GM19468 (cell line): ENCODE data around the gene C16orf95.

ENCODE experiments used
- ATAC-seq: cut with Tn5 transposase; IDR thresholded peaks from one replicate; pipeline ENCODE4 v1.9.1; 2021; ENCODE audit warnings: mild to moderate bottlenecking, moderate library complexity, moderate number of reproducible peaks; ENCODE audit not compliant: unreplicated experiment; ENCODE audit errors: extremely low read depth

The C16orf95 gene

GRCh38 chr16:87295661-87296531, 21.3 kb downstream of the C16orf95 start:
- ATAC-seq, result no peak

- no peak for ATAC-seq
These were observed 21.9 kb downstream of the C16orf95 start for GRCh38 chr16:87295259-87295658.

- ATAC-seq, result no peak
These were observed 23.2 kb downstream of the C16orf95 start for GRCh38 chr16:87293990-87294389.

- ATAC-seq, result no peak
These were observed 25.2 kb downstream of the C16orf95 start for GRCh38 chr16:87291944-87292343.

GRCh38 chr16:87288753-87289362, 28.3 kb downstream of the C16orf95 start:
- ATAC-seq, result no peak

DNA sequence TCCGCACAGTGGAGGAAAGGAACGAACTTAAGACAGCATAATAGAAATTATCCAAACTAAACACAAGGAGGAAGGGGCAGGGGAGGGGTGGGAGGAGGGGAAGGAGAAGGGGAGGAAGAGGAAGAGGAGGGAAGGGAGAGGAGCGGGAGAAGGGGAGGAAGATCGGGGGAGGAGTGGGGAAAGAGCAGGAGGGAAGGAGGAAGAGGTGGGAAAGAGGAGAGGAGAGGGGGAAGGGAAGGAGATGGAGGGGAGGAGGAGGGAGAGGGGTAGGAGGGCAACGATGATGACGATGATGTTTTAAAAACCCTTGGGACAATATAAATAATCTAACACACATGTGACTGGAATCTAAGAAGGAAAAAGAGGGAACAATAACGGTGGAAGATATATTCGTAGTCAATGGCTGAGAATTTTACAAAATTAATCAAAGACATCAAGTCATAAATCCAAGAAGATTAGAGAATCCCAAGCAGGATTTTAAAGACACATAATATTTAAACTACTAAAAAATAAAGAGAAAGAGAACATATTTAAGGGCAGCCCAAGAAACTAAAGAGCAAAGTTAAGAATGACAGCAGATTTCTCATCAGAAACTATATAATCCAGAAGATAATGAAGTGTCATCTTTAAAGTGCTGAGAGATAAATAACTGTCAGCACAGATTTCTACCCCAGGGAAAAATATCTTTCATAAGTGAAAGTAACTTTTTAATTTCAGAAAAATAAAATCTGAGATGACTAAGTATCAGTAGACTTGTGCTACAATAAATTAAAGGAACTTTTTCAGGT, 30.2 kb downstream of the C16orf95 start:
- no peak for ATAC-seq

GRCh38 chr16:87284183-87284582, 33.0 kb downstream of the C16orf95 start:
- no peak for ATAC-seq

- no peak for ATAC-seq
These were observed 38.0 kb downstream of the C16orf95 start for GRCh38 chr16:87279094-87279658.

DNA sequence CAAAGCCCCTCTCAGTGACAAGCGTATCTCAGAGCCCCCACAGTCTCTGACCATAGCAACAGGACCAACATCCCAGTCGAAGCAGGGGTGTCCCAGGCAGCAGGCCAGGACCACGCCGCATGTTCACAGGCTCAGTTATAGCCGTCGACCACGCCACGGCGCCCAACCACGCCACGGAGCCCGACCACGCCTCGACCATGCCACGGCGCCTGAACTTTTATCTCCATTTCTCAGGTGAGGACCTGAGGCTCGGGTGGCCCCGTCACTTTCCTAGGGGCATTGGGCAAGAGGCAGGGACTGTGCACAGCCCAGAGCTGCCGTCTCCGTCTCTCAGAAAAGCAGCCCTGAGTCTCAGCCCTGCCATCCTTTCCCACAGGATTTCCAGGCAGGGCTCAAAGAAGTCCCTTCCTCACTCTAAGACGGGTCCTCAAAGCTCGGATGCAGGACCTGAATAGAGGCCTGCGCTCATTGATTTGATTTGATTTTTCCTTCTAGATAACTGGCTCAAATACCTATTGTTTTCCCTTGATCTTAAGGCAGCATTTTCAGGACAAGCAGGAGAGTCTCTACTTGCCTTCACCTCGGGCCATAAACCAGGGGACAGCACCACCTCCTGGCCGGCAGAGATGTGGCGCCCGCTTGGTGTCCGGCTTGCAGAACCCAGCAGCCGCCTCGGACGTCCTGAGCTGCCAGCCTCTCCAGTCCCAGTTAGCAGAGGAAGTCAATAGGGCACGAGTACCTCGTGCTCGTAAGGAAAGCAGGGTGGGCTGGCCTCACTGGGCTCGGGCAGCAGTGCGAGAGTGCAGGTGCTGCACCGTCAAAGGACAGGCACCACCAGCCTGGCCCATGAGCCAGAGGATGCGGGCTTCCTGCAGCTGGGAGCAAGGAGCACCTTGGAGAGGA, 38.8 kb downstream of the C16orf95 start:
- no peak for ATAC-seq

DNA sequence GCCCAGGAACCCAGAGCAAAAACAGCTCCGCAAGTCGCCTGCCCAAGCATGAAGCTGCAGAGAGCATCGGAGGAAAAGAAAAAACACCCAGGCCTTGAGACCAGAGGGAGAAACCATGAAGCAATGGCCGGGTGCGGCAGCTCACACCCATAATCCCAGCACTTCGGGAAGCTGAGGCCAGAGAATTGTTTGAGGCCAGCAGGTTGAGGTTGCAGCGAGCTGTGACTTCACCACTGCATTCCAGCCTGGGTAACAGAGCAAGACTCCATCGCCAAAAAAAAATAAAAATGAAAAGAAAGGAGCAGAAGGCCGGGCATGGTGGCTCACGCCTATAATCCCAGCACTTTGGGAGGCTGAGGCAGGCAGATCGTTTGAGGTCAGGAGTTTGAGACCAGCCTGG, 40.3 kb downstream of the C16orf95 start:
- no peak for ATAC-seq

DNA sequence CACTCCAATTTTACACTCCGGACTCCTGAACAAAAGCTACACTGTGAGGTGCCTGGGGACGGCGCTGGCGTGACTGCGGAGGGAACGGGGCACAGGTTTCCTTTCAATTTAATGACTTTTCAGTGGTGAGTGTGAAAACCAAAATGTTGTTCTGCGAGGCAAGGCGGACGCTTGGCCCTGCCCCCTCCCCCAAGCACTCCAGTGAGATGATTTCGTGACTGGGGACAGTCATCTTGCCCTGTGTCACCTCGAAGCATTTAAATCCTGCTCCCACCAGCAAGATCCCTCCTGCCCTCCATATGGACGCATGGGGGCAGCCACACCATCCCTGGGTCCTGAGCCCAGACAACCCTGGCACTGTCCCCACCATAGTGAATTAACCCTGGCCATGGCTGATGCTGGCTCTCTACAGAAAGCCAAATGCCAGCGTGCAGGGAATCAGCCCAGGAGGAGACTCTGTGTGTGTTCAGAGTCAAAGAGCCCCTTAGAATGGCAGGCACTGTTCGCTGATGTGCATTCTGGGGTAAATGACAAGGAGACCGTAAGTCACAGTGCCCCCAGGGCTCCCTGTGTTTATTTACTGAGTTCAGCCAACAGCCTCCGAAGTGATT, 41.0 kb downstream of the C16orf95 start:
- ATAC-seq, result no peak

- ATAC-seq, result no peak
These were observed 42.4 kb downstream of the C16orf95 start for GRCh38 chr16:87274794-87275193.

- no peak for ATAC-seq
These were observed 43.6 kb downstream of the C16orf95 start for GRCh38 chr16:87273471-87274030.

GRCh38 chr16:87271256-87271655, 45.9 kb downstream of the C16orf95 start:
- no peak for ATAC-seq

DNA sequence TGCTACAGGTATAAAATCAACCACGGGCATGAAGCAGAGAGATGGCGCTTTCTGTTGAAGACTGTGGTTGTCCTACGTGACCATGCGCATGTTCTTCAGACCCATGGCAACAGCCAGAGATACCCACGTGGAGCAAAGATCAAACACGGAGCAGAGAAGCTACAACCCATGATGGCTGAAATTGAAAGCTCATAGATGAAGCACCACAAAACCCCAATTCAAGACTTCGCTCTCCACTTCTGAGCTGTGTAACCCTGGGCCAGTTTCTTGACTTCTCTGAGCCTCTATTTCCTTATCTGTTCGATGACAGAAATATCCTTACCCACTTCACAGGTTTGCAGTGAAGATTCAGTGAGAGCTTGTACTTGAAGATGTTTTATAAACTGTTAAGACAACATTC, 49.6 kb downstream of the C16orf95 start:
- no peak for ATAC-seq

- no peak for ATAC-seq
These were observed 50.3 kb downstream of the C16orf95 start for GRCh38 chr16:87266846-87267245.

- no peak for ATAC-seq
These were observed 51.9 kb downstream of the C16orf95 start for GRCh38 chr16:87265261-87265660.

DNA sequence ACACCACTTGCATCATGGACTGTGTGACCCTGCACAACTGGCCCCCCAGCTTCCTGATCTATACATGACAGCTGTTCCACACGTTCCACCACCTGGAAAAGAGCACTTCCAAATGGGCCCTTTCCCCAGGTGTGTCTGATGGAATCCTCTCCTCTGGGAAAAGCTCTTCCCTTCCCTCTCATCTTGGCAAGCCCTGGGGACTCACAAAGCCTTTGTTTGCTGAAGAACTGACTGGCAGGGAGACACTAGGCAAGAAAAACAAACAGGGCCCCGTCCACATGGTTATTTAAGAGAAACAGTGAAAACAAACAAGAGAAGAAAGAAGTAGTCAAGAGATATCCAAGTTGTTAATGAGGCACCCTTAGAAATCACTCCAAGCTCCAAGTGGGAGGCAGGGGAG, 52.6 kb downstream of the C16orf95 start:
- ATAC-seq, result no peak
